Colonic mucosa (tissue), 4 donors: ENCODE results near the gene ANKRD27. TPM values are rescaled to one million over a fixed set of nuclear protein-coding genes. Genes with fewer than 3 reads are reported as not detected.

Experiments
- DNase-seq: peaks from one replicate; pipeline ENCODE4 v3.0.0-alpha.2; 2020
- H3K27ac ChIP-seq: fragments of 200-600 bp; one replicate; pipeline ENCODE4 v1.8.0; 2021
- H3K27me3 ChIP-seq: fragments of 200-600 bp; one replicate; pipeline ENCODE4 v1.8.0; 2021
- H3K36me3 ChIP-seq: fragments of 200-600 bp; one replicate; pipeline ENCODE4 v1.8.0; 2021
- H3K4me1 ChIP-seq: fragments of 200-600 bp; one replicate; pipeline ENCODE4 v1.8.0; 2021; ENCODE audit warnings: mild to moderate bottlenecking
- H3K4me3 ChIP-seq: fragments of 200-600 bp; one replicate; pipeline ENCODE4 v1.8.0; 2021
- H3K9ac ChIP-seq, 2 donors: one replicate each; pipeline ENCODE4 v1.7.0; 2013; ENCODE audit warnings: control low read depth in 2 of 2, low read depth in 2 of 2, low read length in 2 of 2
- H3K9me3 ChIP-seq: fragments of 200-600 bp; one replicate; pipeline ENCODE4 v1.8.0; 2021
- CTCF ChIP-seq: fragments of 200-600 bp; IDR thresholded peaks from one replicate; pipeline ENCODE4 v1.8.0; 2022; ENCODE audit warnings: antibody characterized with exemption, mild to moderate bottlenecking
- intact Hi-C: fragments of 100-400 bp; cut with DNase I; formaldehyde crosslinking; loops from one replicate; pipeline ENCODE4 v1.14.1; 2022
- total RNA-seq, 2 donors: library from RNA; stranded (reverse); fragmentation: NEBNext Ultra II Directional in 1 of 2; extraction: Animal tissue kit (Norgen Biotek cat#: 25700) in 1 of 2; gene quantifications; one replicate each; pipeline ENCODE4 v1.2.1, GENCODE V29; 2021
- donor health status: healthy.
- donor health status: DM: no; HTN: no; CAD: no.
- donor health status: DM: no; HTN: no; CAD: no.

ANKRD27 gene
- total RNA-seq, 2 donors from 2014 or later = 36.6 to 37.1 TPM

- Histone ChIP-seq H3K9ac (no peak overlapping the region), H3K4me1 (no peaks in the 10 kb centered on the region), H3K9me3 (no peaks in the 10 kb centered on the region), H3K4me3 (no peak overlapping the region), H3K36me3 (no peaks in the 10 kb centered on the region), H3K27ac (no peak overlapping the region), H3K27me3 (no peaks in the 10 kb centered on the region)
- TF ChIP-seq CTCF = no peak
- no peak for DNase-seq
- intact Hi-C loops = loop anchor here (5.0 kb wide), 1 partner anchor 99 kb away; no protein-coding TSS in a partner anchor
Observed at GRCh38 chr19:32566246-32566830, 108.6 kb downstream of the ANKRD27 start.

- H3K36me3 ChIP-seq = no peaks in the 10 kb centered on the region
- TF ChIP-seq CTCF = no peak
- no peak overlapping the region for H3K27ac ChIP-seq
- intact Hi-C loops = no loop called here
- no peaks in the 10 kb centered on the region for H3K27me3 ChIP-seq
- no peak overlapping the region for H3K4me3 ChIP-seq
- H3K4me1 ChIP-seq = no peaks in the 10 kb centered on the region
- no peak for DNase-seq
- H3K9me3 ChIP-seq = no peaks in the 10 kb centered on the region
- H3K9ac ChIP-seq = no peak overlapping the region
Observed at GRCh38 chr19:32563761-32564160, 111.2 kb downstream of the ANKRD27 start.

- intact Hi-C loops = no loop called here
- no peak overlapping the region for H3K27ac ChIP-seq
- no peak overlapping the region for H3K4me3 ChIP-seq
- no peaks in the 10 kb centered on the region for H3K9me3 ChIP-seq
- DNase-seq = no peak
- no peaks in the 10 kb centered on the region for H3K27me3 ChIP-seq
- H3K4me1 ChIP-seq = no peaks in the 10 kb centered on the region
- H3K36me3 ChIP-seq = no peaks in the 10 kb centered on the region
- no peak overlapping the region for H3K9ac ChIP-seq
- TF ChIP-seq CTCF = no peak
Observed at GRCh38 chr19:32558607-32559228, 116.3 kb downstream of the ANKRD27 start.

- Histone ChIP-seq H3K4me1 (no peaks in the 10 kb centered on the region), H3K4me3 (no peak overlapping the region), H3K9me3 (no peaks in the 10 kb centered on the region), H3K36me3 (no peaks in the 10 kb centered on the region), H3K27me3 (no peaks in the 10 kb centered on the region), H3K9ac (no peak overlapping the region), H3K27ac (no peak overlapping the region)
- no peak for DNase-seq
- intact Hi-C loops = no loop called here
- TF ChIP-seq CTCF = no peak
Observed at GRCh38 chr19:32555786-32556185, 119.2 kb downstream of the ANKRD27 start.

GRCh38 chr19:32550666-32551065, 124.3 kb downstream of the ANKRD27 start:
- no peak for DNase-seq
- no peaks in the 10 kb centered on the region for H3K4me1 ChIP-seq
- no peak overlapping the region for H3K27ac ChIP-seq
- intact Hi-C loops = no loop called here
- no peak overlapping the region for H3K4me3 ChIP-seq
- no peak for TF ChIP-seq CTCF
- no peaks in the 10 kb centered on the region for H3K36me3 ChIP-seq
- H3K27me3 ChIP-seq = no peaks in the 10 kb centered on the region
- H3K9ac ChIP-seq = no peak overlapping the region
- no peaks in the 10 kb centered on the region for H3K9me3 ChIP-seq

Other genes with a start within 250 kb of the ANKRD27 start
- 10 to 100 TPM; 66.7 to 70.8 TPM for gene PDCD5, start 94.0 kb downstream of the ANKRD27 start, total RNA-seq
- gene RGS9BP, start 668 bp upstream of the ANKRD27 start, total RNA-seq = under 1 TPM; 0.11 to 0.15 TPM
- 10 to 100 TPM; 19.3 to 25.1 TPM for gene NUDT19, start 16.6 kb upstream of the ANKRD27 start, total RNA-seq
- under 1 TPM in 1 of 2 donors, not detected in 1; 0.37 TPM for gene TDRD12, start 44.6 kb upstream of the ANKRD27 start, total RNA-seq
- gene SLC7A9, start 194.6 kb upstream of the ANKRD27 start, total RNA-seq = 1 to 10 TPM in 1 of 2 donors, not detected in 1; 3.0 TPM